Gastroesophageal sphincter (tissue), 3 donors: Measurements from ENCODE around the gene AURKAIP1.

Source experiments
- EP300 ChIP-seq: sonication (generic); formaldehyde crosslinking; IDR thresholded peaks from one replicate; pipeline ENCODE4 v1.6.1; 2017; ENCODE audit warnings: antibody characterized with exemption, mild to moderate bottlenecking
- POLR2A ChIP-seq, 2 donors: fragments of 450-650 bp; IDR thresholded peaks; one replicate each; pipeline ENCODE4 v1.6.1; 2017; ENCODE audit warnings: antibody characterized with exemption in 2 of 2, mild to moderate bottlenecking in 2 of 2, moderate library complexity in 1 of 2
- POLR2AphosphoS5 ChIP-seq: sonication (generic); formaldehyde crosslinking; IDR thresholded peaks from one replicate; pipeline ENCODE4 v1.6.1; 2017; ENCODE audit warnings: antibody characterized with exemption
- TF ChIP-seq, protein P1 (sequence below), 4 experiments: fragments of 200-600 bp in 2 of 4; fragments of 450-650 bp in 2 of 4; sonication (generic) in 1 of 4; IDR thresholded peaks; one replicate each; pipeline ENCODE4 v1.5.1; 2017 to 2019; ENCODE audit warnings: antibody characterized with exemption in 4 of 4, mild to moderate bottlenecking in 2 of 4, moderate library complexity in 2 of 4

DNA sequence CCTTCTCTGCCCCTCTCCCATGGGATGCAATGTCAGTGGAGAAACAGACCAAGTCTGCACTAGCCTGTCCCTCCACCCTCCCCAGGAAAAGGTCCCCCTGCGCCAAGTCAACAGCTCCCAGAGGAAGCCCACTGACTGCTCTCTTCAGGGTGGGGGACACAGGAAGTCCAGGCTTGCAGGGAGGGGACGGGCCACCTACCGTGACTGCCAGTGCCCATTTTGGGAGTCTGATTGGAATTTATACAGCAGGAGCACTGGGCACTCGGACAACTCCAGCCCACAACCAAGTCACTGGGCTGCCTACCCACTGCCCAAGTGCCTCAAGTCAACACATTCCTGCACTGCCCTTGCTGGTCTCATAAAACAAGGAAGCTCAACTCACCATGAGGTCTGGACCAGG, 18.0 kb upstream of the AURKAIP1 start:
- TF ChIP-seq, protein P1, sequence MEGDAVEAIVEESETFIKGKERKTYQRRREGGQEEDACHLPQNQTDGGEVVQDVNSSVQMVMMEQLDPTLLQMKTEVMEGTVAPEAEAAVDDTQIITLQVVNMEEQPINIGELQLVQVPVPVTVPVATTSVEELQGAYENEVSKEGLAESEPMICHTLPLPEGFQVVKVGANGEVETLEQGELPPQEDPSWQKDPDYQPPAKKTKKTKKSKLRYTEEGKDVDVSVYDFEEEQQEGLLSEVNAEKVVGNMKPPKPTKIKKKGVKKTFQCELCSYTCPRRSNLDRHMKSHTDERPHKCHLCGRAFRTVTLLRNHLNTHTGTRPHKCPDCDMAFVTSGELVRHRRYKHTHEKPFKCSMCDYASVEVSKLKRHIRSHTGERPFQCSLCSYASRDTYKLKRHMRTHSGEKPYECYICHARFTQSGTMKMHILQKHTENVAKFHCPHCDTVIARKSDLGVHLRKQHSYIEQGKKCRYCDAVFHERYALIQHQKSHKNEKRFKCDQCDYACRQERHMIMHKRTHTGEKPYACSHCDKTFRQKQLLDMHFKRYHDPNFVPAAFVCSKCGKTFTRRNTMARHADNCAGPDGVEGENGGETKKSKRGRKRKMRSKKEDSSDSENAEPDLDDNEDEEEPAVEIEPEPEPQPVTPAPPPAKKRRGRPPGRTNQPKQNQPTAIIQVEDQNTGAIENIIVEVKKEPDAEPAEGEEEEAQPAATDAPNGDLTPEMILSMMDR (IDR thresholded peaks at IDR 0.05) = no peak
- no peak for TF ChIP-seq POLR2AphosphoS5
- no peak for TF ChIP-seq POLR2A (IDR thresholded peaks at IDR 0.05)
- TF ChIP-seq EP300 = no peak
